ENCODE measurements around the gene BAHD1.

DNA sequence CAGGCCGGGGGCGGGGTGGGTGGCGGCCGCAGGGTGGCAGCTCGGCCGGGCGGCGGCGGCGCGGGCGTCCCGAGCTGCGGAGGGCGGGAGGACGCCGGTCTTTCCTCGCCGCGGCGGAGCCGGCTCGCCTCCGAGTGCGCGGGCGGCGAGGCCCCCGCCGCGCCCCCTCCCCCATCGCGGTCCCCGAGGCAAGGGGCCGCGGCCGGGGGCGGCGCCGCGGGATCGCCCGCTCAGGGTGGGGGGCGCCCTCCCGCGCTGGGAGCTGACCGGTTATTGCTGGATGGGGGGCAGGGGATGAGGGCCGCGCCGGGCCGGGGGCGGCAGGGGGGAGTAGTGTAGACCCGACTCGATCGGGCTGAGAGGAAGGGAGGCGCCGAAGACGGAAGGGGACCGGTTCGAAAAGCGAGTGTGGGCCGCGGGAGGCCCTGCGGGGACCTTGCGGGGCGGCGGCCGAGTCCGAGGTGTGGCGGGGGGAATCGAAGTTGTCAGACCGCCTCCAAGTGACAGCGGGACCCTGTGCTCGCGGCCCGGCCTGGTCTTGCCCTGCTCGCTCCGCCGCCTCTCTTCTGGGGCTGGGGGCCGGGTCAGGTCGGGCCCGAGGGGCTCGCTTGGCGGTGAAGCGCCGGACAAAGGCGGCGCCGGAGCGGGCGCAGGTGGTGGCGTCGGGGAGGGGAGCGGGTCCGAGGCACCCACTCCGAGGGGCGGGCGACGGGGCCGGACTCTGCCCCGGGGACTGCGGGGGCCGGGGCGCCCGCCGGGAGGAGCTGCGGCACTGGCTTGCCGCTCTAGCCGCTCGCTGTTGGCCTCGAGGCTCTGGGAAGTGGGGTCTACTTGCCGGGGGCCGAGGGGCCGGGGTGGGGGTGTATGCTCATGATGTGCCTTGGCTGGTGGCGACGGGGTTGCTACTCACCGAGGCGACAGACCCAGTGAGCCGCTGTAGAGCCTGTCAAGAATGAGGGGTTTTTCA, 1.1 kb downstream of the BAHD1 start:
- no peak for TF ChIP-seq POLR2A (IDR thresholded peaks at IDR 0.05)
- TF ChIP-seq CTCF (IDR thresholded peaks at IDR 0.05 in 4 of 5, conservative IDR thresholded peaks at IDR 0.05 in 1 of 5) = peak in 1 of 5 experiments; percentile 20

Measured in gastrocnemius medialis (tissue), 4 donors.